NAMALWA (cell line): Measurements from ENCODE around the gene MMP17.

Experiments
- DNase-seq: peaks from one replicate; pipeline ENCODE4 v3.0.0-alpha.2; 2015; ENCODE audit warnings: low spot score

The MMP17 gene

DNA sequence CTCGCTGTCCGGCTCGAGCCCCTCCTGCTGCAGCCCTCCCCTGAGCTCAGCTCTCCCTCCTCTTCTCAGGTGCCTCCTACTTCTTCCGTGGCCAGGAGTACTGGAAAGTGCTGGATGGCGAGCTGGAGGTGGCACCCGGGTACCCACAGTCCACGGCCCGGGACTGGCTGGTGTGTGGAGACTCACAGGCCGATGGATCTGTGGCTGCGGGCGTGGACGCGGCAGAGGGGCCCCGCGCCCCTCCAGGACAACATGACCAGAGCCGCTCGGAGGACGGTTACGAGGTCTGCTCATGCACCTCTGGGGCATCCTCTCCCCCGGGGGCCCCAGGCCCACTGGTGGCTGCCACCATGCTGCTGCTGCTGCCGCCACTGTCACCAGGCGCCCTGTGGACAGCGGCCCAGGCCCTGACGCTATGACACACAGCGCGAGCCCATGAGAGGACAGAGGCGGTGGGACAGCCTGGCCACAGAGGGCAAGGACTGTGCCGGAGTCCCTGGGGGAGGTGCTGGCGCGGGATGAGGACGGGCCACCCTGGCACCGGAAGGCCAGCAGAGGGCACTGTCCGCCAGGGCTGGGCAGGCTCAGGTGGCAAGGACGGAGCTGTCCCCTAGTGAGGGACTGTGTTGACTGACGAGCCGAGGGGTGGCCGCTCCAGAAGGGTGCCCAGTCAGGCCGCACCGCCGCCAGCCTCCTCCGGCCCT lies 22.8 kb downstream of the MMP17 start:
- DNase-seq: no peak

DNA sequence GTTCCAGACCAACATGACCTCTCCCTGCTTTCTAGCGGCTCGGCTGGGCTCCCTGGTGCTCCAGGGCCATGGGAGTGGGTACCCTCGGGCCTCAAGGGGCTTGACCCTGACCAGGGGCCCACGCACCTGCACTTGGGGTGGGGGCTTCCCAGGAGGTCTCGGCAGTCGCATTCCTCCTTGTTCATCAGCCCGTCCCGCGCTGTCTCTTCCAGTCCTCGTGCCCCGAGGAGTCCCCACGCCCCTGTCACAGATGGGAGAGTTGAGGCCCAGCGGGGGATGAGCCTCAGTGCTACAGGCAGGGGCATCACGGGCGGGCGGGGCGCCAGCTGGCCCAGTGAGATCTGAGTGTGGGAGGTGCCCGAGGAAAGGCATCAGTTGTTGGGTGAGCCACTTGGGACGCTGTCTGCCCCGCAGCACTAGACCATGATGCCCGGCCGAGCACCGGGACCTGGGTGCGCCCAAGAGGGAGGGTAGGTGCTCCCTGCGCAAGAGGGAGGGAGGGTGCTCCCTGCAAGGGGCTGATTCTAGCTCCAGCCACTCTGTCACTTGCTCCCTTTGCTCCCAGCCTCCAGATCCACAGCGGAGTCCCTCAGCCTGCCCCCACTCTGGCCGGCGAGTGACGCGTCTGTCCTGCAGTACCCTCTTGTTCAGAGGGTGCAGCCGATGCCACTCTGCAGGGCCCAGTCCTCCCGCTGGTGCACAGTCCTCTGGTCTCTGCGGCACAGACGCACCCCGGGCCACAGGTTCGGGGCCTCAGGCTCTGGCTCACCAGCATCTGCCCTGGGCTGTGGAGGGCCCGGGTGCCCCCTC lies 23.8 kb downstream of the MMP17 start:
- no peak for DNase-seq

GRCh38 chr12:131852551-131853299 lies 24.5 kb downstream of the MMP17 start:
- no peak for DNase-seq

DNA sequence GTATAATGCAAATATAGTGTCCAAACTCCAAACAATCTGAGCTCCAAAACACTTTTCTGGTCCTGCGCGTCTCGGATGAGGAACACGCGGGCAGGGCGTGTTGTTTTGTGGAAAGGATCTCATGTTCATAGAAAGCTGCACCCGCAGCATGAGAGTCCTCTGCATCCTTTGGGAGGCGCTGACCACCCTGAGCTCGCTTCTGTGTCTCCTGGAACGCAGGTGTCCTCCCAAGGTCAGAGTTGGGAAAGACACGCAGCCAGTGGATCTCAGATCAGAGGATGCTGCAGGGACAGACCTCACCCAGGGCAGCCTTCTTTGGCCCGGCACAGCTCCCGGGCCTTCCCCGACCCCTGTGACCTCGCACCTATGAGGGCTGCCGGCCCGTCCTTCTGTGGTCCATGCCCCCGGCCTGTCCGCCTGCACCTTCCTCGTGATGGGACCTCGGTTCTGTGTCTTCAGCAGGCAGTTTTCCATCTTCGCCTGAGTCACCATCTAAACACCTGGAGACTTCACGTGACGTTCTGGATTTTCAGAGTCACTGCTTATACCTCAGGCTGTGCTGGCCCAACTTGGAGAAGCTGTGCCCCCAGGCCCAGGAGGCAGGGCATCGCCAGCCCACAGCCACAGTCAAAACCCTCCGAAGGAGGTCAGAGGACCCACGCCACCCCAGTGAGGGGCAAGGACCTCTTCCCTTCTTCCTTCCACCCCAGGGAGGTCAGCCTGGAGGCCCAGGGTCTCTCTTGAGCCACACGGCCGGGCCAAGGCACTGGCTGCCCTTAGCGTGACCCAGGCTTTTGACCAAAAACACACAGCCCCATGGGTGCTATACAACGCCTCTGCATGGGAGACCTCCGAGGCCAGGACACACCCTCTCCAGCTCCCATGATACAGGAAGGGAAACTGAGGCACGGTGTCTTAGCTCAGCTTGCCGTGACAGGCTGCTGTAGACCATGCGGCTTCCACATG lies 25.9 kb downstream of the MMP17 start:
- no peak for DNase-seq

DNA sequence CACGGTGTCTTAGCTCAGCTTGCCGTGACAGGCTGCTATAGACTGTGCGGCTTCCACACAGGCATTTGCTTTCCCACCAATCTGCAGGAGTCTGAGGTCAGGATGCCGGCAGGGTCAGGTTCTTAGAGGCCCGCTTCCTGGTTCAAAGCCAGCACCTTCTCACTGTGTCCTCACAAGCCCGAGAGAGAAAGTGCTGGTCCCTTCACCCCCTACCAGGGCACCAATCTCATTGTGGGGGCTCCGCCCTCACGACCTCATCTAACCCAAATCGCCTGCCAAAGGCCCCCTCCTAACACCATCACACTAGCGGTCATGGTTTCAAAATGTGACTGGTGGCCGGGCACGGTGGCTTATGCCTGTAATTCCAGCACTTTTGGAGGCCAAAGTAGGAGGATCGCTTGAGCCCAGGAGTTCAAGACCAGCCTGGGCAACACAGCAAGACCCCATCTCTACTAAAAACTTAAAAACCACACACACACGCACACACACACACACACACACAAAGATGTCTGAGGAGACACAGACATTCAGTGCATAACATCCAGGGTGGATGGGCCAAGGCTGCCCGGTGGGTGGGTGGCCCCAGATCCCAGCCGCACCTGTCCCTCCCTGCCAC lies 26.8 kb downstream of the MMP17 start:
- no peak for DNase-seq

DNA sequence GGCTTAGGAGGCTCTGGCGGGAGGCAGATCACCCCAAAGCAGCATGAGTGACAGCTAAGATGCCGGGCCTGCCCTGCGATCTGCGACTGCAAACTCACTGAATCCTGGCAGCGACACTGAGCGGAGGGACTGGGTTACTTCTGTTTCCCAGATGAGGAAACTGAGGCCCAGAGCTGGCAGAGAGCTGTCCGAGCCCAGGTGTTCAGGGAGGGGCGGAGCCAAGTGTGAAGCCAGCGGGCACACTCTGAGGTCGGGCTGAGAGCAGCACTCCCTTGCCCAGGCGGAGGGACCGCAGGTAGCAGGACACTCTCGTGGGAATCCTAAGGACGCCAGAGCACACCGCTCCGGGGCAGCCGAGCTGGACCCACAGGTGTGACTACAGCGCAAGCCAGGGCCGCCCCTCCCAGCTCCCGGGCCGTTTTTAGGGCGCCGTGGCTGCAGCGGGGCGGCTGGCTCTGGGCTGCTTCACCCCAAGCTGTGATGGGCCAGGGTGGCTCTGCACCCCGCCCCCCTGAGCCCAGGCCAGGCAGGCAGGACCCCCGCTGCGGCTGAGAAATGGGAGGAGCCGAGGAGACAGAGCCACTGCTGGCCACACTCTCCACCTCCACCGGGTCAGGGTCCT lies 27.4 kb downstream of the MMP17 start:
- no peak for DNase-seq

GRCh38 chr12:131856366-131857097 lies 28.3 kb downstream of the MMP17 start:
- DNase-seq: no peak

- DNase-seq: no peak
Measured at GRCh38 chr12:131857908-131858850, 30.0 kb downstream of the MMP17 start.

- no peak for DNase-seq
Measured at GRCh38 chr12:131860472-131861260, 32.5 kb downstream of the MMP17 start.

GRCh38 chr12:131861261-131862083 lies 33.3 kb downstream of the MMP17 start:
- no peak for DNase-seq

DNA sequence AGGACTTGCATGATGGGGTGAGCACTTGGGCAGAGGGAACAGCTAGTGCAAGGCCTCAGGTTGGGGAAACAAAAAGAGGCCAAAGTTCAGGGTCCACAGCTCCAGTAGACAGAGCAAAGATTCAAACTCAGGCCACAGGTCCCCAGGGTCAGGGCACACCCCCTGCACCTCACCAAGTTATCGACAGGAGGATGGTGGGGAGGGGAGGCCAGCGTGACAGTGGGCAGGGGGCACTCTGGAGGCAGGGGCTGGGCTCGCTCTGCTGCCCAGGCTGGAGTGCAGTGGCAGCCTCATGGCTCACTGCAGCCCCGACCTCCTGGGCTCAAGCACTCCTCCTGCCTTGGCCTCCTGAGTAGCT lies 33.9 kb downstream of the MMP17 start:
- DNase-seq: no peak

DNA sequence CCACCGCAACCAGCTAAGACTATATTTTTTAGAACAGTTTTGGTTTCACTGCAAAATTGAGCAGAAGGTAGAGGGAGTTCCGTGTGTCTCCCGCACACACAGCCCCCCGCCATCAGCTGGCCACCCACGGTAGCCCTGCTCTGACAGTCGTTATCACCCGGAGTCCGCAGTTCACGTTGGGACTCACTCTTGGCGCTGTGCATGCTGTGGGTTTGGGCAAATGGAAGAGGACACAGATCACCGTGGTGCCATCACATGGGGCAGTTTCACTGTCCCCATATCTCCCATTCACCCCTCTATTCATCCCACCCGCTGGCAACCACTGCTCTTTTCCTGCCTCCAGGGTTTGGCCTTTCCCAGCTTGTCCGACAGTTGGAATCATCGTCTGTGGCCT lies 34.4 kb downstream of the MMP17 start:
- DNase-seq: no peak

DNA sequence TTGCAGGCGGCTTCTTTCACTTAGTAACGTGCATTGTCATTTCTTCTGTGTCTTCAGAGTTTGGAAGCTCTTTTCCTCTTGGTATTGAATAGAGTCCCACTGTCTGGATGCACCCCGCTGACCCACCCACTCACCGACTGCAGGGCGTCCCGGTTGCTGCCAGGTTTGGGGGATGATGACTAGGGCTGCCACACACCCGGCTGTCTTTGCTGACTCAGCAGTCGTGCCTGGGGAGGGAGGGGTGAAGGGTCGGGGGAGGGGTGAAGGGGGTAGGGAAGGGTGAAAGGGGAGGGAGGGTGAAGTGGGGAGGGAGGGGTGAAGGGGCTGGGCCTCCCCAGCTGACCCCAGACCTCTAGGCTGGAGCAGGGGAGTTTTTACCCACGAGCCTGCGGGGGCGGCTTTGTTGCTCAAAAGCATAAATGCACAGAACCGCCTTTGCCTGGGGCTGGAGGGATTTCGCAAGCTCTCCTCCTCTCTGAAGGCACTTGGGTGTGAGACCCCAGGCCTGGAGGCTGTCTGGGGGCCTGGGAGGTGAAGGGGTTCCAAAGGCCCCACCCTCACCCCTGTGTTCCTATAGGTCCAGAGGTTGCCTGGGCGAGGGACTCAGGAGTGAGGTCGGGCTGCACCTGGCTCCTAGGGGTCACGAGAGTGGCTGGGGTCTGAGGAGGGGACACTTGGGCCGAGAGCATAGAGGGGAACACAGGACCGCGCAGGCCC lies 35.0 kb downstream of the MMP17 start:
- no peak for DNase-seq

DNA sequence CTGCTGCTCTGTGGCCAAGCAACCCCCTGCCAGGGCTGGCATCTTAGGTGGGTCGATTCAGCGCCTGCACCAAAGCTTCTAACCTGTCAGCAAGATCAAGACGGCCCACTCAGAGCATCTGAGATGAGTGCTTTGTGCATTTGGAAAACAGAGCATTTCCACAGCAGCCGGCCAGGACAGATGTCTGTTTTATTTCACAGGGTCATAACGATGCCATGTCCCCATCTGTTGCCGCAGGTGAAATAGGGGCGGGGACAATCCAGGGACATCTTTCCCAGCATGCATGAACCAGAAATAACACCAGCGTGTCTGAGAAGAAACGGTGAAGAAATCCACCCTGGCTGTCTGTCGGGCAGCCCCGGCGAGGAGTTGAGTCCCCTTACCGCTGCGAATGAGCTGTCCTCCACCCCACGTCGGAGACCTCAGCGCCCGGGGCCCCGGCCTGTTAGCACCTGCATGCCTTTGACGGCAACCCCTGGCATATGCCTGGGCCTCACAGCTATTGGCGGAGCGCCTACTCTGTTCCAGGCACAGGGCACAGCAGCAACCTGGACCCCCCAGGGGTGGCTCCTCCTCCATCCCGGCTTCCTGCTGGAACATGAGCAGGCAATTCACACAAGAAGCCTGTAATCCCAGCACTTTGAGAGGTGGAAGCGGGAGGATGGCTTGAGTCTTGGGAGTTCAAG lies 35.7 kb downstream of the MMP17 start:
- DNase-seq: no peak

GRCh38 chr12:131864469-131864868 lies 36.3 kb downstream of the MMP17 start:
- DNase-seq: no peak
